GM12878 (cell line): Measurements from ENCODE around the gene IGLL1. TPM values are rescaled to one million over a fixed set of nuclear protein-coding genes. Genes with fewer than 3 reads are reported as not detected.
"Not testable (repeated sequence)": the region's sequence is repeated elsewhere in the genome, so short reads cannot be mapped to it uniquely, and the experiment has no call there.

Source experiments
- ATAC-seq: fragments of 200-7000 bp; cut with Tn5 transposase; 3 replicates; pipeline ENCODE4 v1.9.1; 2020; ENCODE audit warnings: mild to moderate bottlenecking, moderate library complexity
- BruUV-seq: library from RNA; stranded (reverse); fragments of 400-500 nt; replicated peaks from 2 replicates; lab custom pipeline; 2021; lab: Mats Ljungman, UMichigan
- CTCF ChIA-PET: fragments of 300-600 bp; sonication (Branson Sonifier 250); formaldehyde crosslinking; extraction: SDS; loops from one replicate; lab custom pipeline; 2021; ENCODE audit warnings: inconsistent platforms; lab: Yijun Ruan, JAX
- POLR2A ChIA-PET: fragments of 350-600 bp; formaldehyde crosslinking; extraction: SDS; loops from one replicate; lab custom pipeline; 2021; ENCODE audit warnings: inconsistent platforms; lab: Charles Lee
- RAD21 ChIA-PET: fragments of 300-600 bp; sonication (Branson Sonifier 250); formaldehyde crosslinking; loops from one replicate; lab custom pipeline; 2023; ENCODE audit warnings: antibody characterized with exemption; ENCODE audit not compliant: unreplicated experiment; lab: Charles Lee
- SMC1A ChIA-PET: fragments of 300-600 bp; sonication (Branson Sonifier 250); formaldehyde crosslinking; loops from one replicate; lab custom pipeline; 2023; ENCODE audit not compliant: unreplicated experiment, uncharacterized antibody; lab: Charles Lee
- DNase-seq: peaks from one replicate; pipeline ENCODE4 v3.0.0-alpha.2; 2011; ENCODE audit warnings: low read depth, low spot score
- FAIRE-seq: peaks from 3 replicates; lab custom pipeline; 2011; peaks lifted over from hg19 to GRCh38; lab: Jason Lieb, UNC
- H2AFZ ChIP-seq: 2 replicates; pipeline ENCODE4 v1.6.0; 2011; ENCODE audit warnings: low read depth, low read length, control low read depth; ENCODE audit not compliant: control insufficient read depth
- H3K27ac ChIP-seq: 2 replicates; pipeline ENCODE4 v1.5.1; 2011; ENCODE audit warnings: control low read depth; ENCODE audit not compliant: control insufficient read depth, insufficient read depth
- H3K27me3 ChIP-seq, 2 experiments: replicated peaks in 1 of 2; 2 replicates each; pipeline versions ENCODE4 v1.6.0 to v1.6.1; 2011; ENCODE audit warnings: low read length in 1 of 2; ENCODE audit not compliant: control insufficient read depth in 2 of 2, insufficient read depth in 2 of 2
- H3K36me3 ChIP-seq, 2 experiments: 2 replicates each; pipeline ENCODE4 v1.5.1; 2011; ENCODE audit warnings: low read length in 1 of 2; ENCODE audit not compliant: control insufficient read depth in 2 of 2, insufficient read depth in 2 of 2
- H3K4me1 ChIP-seq: 2 replicates; pipeline ENCODE4 v1.6.1; 2011; ENCODE audit warnings: mild to moderate bottlenecking, low read length, moderate library complexity, mixed read lengths; ENCODE audit not compliant: control insufficient read depth, insufficient read depth
- H3K4me2 ChIP-seq: 2 replicates; pipeline ENCODE4 v1.6.0; 2011; ENCODE audit warnings: control low read depth; ENCODE audit not compliant: control insufficient read depth, insufficient read depth
- H3K4me3 ChIP-seq: fragments of 200-600 bp; sonication (generic); 2 replicates; pipeline ENCODE4 v1.5.1; 2016
- H3K79me2 ChIP-seq: 2 replicates; pipeline ENCODE4 v1.6.0; 2011; ENCODE audit warnings: low read length; ENCODE audit not compliant: control insufficient read depth, insufficient read depth
- H3K9ac ChIP-seq: 2 replicates; pipeline ENCODE4 v1.8.0; 2011; ENCODE audit warnings: low read length, control low read depth, mixed read lengths; ENCODE audit not compliant: control insufficient read depth, insufficient read depth
- H3K9me3 ChIP-seq: replicated peaks from 3 replicates; pipeline ENCODE4 v1.5.1; 2011; ENCODE audit warnings: mild to moderate bottlenecking, low read length; ENCODE audit not compliant: control insufficient read depth, insufficient read depth
- H4K20me1 ChIP-seq: 2 replicates; pipeline ENCODE4 v1.6.0; 2011; ENCODE audit not compliant: control insufficient read depth, insufficient read depth
- CREB1 ChIP-seq: IDR thresholded peaks from 2 replicates; pipeline ENCODE4 v1.6.1; 2012; ENCODE audit warnings: low read depth, mild to moderate bottlenecking, inconsistent platforms
- FOXM1 ChIP-seq: IDR thresholded peaks from 2 replicates; pipeline ENCODE4 v1.6.1; 2012; ENCODE audit warnings: low read depth, mild to moderate bottlenecking, inconsistent platforms, low read length, moderate library complexity
- NFYA ChIP-seq: IDR thresholded peaks from 2 replicates; pipeline ENCODE4 v1.6.1; 2011; ENCODE audit warnings: low read depth, mild to moderate bottlenecking, low read length, improper control_type of control experiment, borderline replicate concordance
- NR2C1 ChIP-seq: fragments of 450-650 bp; IDR thresholded peaks from 2 replicates; pipeline ENCODE4 v1.6.1; 2017; ENCODE audit warnings: antibody characterized with exemption, mild to moderate bottlenecking, moderate library complexity
- PML ChIP-seq: IDR thresholded peaks from 2 replicates; pipeline ENCODE4 v1.6.1; 2012; ENCODE audit warnings: low read length, inconsistent platforms
- POLR2AphosphoS5 ChIP-seq: IDR thresholded peaks from 2 replicates; pipeline ENCODE4 v1.6.1; 2011; ENCODE audit warnings: mild to moderate bottlenecking, low read length, inconsistent platforms
- TBL1XR1 ChIP-seq: IDR thresholded peaks from 2 replicates; pipeline ENCODE4 v1.6.1; 2012; ENCODE audit warnings: low read depth, low read length, improper control_type of control experiment
- TCF12 ChIP-seq: IDR thresholded peaks from 2 replicates; pipeline ENCODE4 v1.6.1; 2011; ENCODE audit warnings: low read depth, mild to moderate bottlenecking, low read length
- WGBS: methylation state at CpG from one replicate; pipeline ENCODE4 v1.1.6; 2016; ENCODE audit warnings: low lambda C conversion rate; ENCODE audit not compliant: insufficient replicate concordance, insufficient coverage; ENCODE audit errors: missing lambda C conversion rate; 5-methylcytosine and 5-hydroxymethylcytosine counted together
- in situ Hi-C: fragments of 300-500 bp; cut with MboI; formaldehyde crosslinking; loops from 9 replicates; pipeline ENCODE4 v1.14.3; 2018; ENCODE audit warnings: mixed read lengths
- intact Hi-C: fragments of 100-400 bp; cut with micrococcal nuclease; formaldehyde crosslinking; loops from one replicate; pipeline ENCODE4 v1.14.2; 2022; ENCODE audit not compliant: unreplicated experiment
- polyA plus RNA-seq, 11 experiments: library from polyadenylated mRNA; depleted of rRNA in 4 of 11; unstranded in 6 of 11; stranded (reverse) in 5 of 11; fragments of >200 nt; fragmentation: Nextera tagmentation in 4 of 11; fragmentation: Illumina TruSeq in 1 of 11; extraction: Ambion mirVana in 4 of 11; extraction: Trizol in 1 of 11; gene quantifications; 1 replicate in 1 of 11; 2 replicates in 10 of 11; pipeline versions ENCODE4 v1.2.1 to v1.2.3, GENCODE V29; 2011 to 2016; ENCODE audit warnings: inconsistent platforms in 2 of 11, missing spikeins in 2 of 11, low read depth in 1 of 11
- total RNA-seq, 4 experiments: library from RNA; depleted of rRNA in 3 of 4; stranded (reverse); fragments of >200 nt in 3 of 4; fragmentation: Illumina TruSeq in 1 of 4; extraction: Trizol in 1 of 4; gene quantifications; 2 replicates each; pipeline versions ENCODE4 v1.2.1 to v1.2.3, GENCODE V29; 2013 to 2021

IGLL1 gene
- total and polyA plus RNA-seq, 10 of the 15 experiments (the other 5 are each of a cell fraction or from before 2014, with no cell fraction given): not detected

DNA sequence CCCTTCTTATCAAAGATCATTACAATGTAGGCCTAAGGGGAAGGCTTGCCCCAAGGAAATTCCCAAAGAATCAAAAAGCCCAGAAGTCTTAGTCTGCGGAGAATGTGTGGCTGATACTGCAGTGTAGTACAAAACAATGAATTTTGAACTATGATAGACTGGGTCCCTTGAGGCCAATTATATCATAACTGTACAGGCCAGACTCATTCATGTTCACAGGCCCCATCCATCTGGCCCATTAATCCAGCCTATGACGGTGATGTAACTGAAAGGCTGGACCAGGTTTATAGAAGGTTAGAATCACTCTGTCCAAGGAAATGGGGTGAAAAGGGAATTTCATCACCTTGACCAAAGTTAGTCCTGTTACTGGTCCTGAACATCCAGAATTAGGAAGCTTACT, 35.2 kb downstream of the IGLL1 start:
- CTCF ChIA-PET: interaction anchor here (1.1 kb wide), 1 partner anchor 47 kb away, joined by 3 read pairs; no protein-coding TSS in a partner anchor
- Histone ChIP-seq H2AFZ (no peak overlapping the region), H3K9me3 (no peaks in the 10 kb centered on the region; the same call in 2 of the 3 replicates), H3K36me3 (no peaks in the 10 kb centered on the region)
- FAIRE-seq: no peak
- BruUV-seq: no TSS peak
- POLR2A ChIA-PET: no interaction called here
- SMC1A ChIA-PET: interaction anchor here (1.5 kb wide), 1 partner anchor 301 kb away, joined by 5 read pairs; no protein-coding TSS in a partner anchor
- WGBS: 89% methylated on average over 2 of the region's 2 CpGs
- TF ChIP-seq TCF12 (no peak), FOXM1 (no peak), CREB1 (no peak), NR2C1 (no peak), PML (no peak), POLR2AphosphoS5 (no peak), NFYA (no peak), TBL1XR1 (no peak)
- TF ChIP-seq, all 136 proteins: peak for 0
- no peak overlapping the region for H3K4me2 ChIP-seq
- H3K9ac ChIP-seq: no peak overlapping the region
- intact Hi-C loops (loop anchor here (5.0 kb wide), 1 partner anchor 222 kb away; the partner anchor contains the start of gene CHCHD10), in situ Hi-C loops (loop anchor here (5.0 kb wide), 1 partner anchor 302 kb away; no protein-coding TSS in a partner anchor)
- RAD21 ChIA-PET: interaction anchor here (1.4 kb wide), 1 partner anchor 305 kb away, joined by 5 read pairs; no protein-coding TSS in a partner anchor
- no peaks in the 10 kb centered on the region; a peak in 1 of 4 replicates for H3K27me3 ChIP-seq
- DNase-seq: no peak
- H3K4me1 ChIP-seq: no peaks in the 10 kb centered on the region
- H3K27ac ChIP-seq: no peak overlapping the region
- no peaks in the 10 kb centered on the region for H4K20me1 ChIP-seq
- no peaks in the 10 kb centered on the region for H3K79me2 ChIP-seq
- no peak overlapping the region for H3K4me3 ChIP-seq
- ATAC-seq: no peak

DNA sequence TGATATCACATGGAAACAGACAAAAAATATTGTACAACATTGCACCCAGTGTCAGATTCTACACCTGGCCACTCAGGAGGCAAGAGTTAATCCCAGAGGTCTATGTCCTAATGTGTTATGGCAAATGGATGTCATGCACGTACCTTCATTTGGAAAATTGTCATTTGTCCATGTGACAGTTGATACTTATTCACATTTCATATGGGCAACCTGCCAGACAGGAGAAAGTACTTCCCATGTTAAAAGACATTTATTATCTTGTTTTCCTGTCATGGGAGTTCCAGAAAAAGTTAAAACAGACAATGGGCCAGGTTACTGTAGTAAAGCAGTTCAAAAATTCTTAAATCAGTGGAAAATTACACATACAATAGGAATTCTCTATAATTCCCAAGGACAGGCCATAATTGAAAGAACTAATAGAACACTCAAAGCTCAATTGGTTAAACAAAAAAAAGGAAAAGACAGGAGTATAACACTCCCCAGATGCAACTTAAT, 36.5 kb downstream of the IGLL1 start:
- CTCF ChIA-PET, H3K4me2 ChIP-seq, FAIRE-seq, H3K27me3 ChIP-seq, in situ Hi-C loops, H2AFZ ChIP-seq, H3K4me1 ChIP-seq, POLR2A ChIA-PET, ATAC-seq, H3K27ac ChIP-seq, H4K20me1 ChIP-seq, DNase-seq, H3K79me2 ChIP-seq, H3K4me3 ChIP-seq, BruUV-seq, H3K9me3 ChIP-seq, H3K36me3 ChIP-seq, H3K9ac ChIP-seq: not testable (repeated sequence)
- WGBS: 20% methylated on average over 1 of the region's 1 CpG
- SMC1A ChIA-PET: interaction anchor here (1.5 kb wide), 1 partner anchor 302 kb away, joined by 5 read pairs; no protein-coding TSS in a partner anchor
- intact Hi-C loops: loop anchor here (2.0 to 5.0 kb wide), 2 partner anchors 224 to 305 kb away; partner anchors contain the start of gene CHCHD10
- RAD21 ChIA-PET: interaction anchor here (1.4 kb wide), 1 partner anchor 306 kb away, joined by 5 read pairs; no protein-coding TSS in a partner anchor
